Stimulated activated CD4-positive, alpha-beta T cell treated with anti-CD3 and anti-CD28 coated beads, Interleukin-4, amount 100 ng/mL, for 48 hours (primary cell): ENCODE results near the gene TSHZ2.

Experiments
- DNase-seq, 2 donors: peaks; one replicate each; pipeline ENCODE4 v3.0.0-alpha.2; 2020; ENCODE audit warnings: low read depth in 2 of 2

The TSHZ2 gene

DNA sequence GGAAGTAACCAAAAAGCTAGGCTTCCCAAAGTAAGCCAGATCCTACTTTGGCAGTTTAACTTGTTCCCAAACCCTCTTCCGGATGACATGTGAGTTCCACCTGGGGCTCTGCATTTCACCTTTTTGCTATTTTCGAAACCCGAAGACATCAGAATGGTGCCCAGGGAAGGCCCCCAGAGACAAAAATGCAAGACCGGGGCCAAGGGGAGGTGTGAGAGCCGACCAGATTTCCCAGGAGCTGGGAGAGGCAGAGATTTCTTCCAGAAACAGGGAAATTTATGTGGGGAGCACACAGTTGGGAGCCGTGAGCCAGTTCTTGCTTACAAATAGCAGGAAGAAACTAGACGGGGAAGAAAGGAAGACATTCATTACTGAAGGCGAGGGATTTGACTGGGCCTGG lies 411.8 kb downstream of the TSHZ2 start:
- DNase-seq: no peak

DNA sequence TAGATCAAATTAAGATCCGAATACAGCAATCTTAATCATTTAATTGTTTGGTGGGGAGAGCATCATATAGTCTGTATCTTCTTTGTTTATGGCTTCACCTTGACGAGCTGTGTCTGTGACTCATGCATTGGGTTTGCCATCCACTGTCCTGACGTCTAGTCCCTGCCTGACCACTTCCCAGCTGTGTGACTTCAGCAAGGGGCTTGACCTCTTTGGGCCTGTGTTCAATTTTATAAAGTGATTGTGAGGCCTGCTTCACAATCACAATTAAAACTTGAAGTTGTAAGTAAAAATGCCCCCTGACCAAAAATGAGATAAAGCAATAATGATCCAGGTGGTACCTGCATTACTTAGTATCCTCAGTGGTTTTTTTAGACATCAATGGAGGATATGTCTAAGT lies 412.2 kb downstream of the TSHZ2 start:
- no peak for DNase-seq

- DNase-seq: no peak
Observed at GRCh38 chr20:53385941-53386767, 414.0 kb downstream of the TSHZ2 start.

- peak in 1 of 2 donors; percentile 7 for DNase-seq
Observed at GRCh38 chr20:53387983-53388675, 416.0 kb downstream of the TSHZ2 start.

DNA sequence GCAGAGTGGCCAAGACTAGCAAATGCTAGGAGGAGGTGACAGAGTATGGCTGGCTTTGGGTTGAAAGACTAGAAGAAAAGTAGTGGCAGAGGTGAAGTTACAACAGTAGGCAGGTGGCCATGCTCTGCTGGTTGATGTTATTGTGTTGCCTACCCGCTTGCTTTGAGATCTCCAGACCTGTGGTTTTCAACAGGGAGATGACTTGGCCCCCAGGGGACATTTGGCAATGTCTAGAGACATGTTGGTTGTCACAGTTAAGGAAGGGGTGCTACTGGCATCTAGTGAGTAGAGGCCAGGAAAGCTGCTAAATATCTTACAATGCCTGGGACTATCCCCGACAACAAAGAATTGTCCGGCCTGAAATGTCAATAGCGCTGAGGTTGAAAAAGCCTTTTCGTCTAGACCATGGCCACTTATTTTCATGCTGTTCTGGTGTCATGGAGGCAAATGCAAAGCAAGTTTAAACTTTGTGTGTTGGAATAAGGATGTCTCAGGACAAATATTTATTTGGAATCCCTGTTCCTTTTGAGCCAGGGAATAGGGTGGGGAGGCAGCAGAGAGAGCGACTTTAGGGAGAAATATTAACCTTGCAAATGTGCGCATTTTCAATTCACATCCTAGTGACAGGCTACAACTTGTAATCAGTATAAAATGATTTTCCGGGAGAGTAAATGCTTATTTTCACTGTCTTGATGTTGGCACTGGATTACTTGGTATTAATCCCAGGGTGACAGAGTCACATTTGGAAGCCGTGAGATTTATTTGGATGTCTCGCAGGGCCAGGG lies 417.6 kb downstream of the TSHZ2 start:
- no peak for DNase-seq

- no peak for DNase-seq
Observed at GRCh38 chr20:53390770-53391169, 418.6 kb downstream of the TSHZ2 start.

DNA sequence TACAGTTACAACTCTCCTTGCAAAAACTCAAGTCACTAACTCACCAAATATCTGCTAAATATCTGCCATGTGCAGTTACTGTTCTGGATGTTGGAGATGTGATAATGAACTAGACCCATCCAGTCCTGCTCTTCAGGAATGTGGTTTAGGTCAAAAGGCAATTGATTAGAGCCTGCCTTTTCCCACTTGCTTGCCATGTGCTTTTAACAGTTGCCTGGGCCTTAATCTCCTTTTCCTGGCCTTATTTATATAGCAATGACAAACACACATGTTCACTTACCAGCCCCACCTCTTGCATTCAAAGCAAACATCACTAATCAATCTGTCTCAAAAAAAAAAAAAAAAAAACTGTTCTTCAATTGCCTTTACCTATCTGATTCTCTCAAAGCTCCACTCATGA lies 422.3 kb downstream of the TSHZ2 start:
- no peak for DNase-seq

DNA sequence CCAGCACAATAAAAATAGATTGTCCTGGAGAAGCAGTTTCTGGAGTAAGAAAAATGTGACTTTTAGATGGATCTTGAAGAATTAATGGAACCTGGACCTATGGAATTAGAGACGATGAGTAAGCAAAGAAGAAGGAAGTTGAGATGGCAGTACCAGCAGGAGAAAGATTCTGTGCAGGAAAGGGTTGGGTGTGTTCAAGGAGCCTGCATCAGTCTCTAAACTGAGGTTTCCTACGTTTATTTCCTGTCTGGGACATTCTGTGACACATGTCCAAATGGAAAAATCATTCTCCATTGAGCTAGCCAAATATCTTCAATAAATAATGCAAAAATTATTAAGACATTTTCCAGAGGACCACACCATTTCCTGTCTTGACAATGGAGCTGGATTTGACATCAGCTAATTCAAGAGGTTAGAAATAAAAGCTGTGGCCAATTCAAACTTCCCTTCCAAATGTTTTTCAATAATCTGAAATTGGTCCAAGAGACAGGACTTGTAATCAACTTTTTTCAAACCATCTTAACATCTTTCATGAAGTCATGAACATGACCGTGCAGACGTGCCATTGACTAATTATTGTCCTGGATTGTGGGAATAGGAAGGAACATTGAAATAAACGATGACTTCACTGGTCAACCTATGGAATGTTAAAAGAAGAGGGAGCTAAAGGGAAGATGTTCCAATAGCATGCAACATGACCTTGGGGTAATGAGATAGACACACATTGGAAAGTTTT lies 423.2 kb downstream of the TSHZ2 start:
- no peak for DNase-seq

DNA sequence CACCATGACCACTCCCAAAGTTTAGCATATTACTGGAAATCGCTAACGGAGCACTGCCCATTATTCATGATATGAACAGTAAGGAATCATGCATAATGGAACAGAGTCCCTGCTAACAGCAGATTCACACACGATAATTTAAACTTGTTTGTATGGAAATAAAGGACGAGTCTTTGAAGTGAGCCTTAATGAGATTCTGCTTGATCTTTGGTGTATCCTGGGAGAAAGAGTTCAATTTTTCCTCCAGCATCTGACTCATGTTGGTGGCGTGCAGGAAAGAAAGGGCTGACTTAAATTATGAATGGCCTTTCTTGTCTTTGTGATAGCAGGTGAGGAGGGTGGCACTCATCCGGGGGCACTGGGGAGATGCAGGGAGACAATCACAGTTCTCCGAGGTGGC lies 426.9 kb downstream of the TSHZ2 start:
- no peak for DNase-seq

DNA sequence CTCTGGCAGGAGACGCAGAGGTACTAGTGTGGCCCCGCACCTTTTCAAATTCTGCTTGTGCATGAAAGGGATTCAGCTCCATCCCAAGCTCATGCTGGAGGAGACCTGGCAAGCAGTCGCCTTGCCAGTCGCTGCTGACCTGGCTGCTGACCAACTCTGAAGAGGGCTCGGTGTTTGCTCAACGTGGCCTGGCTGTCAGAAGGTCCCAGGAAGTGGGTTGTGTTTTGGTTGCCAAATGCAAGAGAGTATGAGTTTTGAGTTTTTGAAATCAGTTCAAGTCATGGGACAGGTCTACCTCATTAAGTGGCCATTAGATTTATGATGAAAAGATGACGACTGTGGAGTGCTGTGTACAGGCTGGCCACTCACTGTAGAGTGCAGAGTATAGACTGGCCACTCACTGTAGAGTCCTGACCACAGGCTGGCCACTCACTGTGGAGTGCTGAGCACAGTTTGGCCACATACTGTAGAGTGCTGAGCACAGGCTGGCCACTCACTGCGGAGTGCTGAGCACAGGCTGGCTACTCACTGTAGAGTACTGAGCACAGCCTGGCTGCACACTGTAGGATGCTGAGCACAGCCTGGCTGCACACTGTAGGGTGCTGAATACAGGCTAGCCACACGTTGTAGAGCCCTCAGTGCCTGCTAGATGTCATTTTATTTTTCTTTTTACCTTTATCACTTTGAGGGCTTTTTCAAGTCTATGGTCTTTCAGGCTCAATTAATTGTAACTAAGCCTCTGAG lies 427.6 kb downstream of the TSHZ2 start:
- no peak for DNase-seq

- DNase-seq: no peak
Observed at GRCh38 chr20:53402233-53403005, 430.3 kb downstream of the TSHZ2 start.

GRCh38 chr20:53403029-53403428 lies 430.9 kb downstream of the TSHZ2 start:
- no peak for DNase-seq

DNA sequence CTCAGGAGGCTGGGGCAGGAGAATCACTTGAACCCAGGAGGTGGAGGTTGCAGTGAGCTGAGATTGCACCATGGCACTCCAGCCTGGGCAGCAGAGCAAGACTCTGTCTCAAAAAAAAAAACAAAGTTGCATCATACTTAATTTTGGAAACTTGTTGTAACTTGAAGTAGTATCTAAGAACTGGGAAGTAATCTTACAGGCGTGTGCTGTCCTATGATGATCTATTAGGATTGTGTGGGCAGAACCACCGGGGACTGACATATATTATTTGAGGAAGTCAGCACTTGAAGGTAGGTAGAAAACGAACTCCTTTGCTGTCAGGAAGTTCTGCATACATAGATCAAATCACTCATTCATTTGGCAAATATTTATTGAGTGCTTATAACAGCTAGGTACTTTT lies 433.0 kb downstream of the TSHZ2 start:
- no peak for DNase-seq

DNA sequence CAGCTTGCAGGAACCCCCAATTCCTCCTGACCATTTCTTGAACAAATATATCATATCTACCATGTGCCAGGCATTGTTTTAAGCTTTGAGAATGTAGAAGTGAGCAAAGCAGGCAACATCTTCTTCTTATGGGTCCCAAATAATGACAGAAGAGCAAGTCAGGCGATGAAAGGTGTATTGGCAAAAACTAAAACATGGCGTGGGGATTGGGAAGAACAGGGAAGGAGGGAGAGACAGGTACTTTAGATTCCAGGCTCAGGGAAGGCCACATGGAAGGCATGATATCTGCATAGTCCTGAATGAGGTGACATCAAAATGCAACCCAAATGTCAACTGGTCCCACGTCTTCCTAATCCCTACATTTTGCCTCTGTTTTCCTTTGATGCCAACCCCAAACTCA lies 434.4 kb downstream of the TSHZ2 start:
- DNase-seq: no peak

DNA sequence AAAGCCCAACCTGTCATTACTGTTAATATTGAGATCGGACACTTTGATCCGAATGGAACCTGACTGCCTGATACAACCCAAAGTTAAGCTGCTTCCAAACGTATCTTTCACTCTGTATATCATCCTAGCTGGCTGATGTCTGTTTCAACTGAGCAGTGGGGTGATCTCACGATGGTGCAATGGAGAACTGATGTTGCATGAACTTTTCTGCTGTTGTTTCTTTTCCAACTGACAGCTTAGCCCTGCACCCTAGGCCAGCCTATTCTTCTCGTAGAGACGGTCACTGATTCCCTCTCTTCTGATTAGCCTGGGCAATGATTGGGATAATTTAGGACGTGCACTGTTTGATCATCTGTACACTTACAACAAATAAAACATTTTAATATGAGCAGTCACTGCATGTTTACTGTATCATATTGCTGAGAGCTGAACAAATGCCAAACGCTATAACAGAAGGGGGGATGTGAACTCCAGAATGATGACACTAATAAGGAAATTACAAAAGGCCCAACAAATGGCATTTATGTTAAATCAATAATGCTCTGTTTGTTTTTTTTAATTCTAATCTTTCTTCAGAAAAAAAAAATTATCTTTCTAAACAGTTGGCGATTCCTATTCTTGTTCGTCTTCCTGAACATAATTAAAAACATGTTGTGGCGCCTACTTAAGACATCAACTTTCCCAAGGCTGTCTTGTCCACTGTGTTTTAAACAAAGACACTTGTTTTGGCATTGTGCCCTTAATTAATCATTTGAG lies 436.7 kb downstream of the TSHZ2 start:
- DNase-seq: no peak

GRCh38 chr20:53409447-53409717 lies 437.2 kb downstream of the TSHZ2 start:
- no peak for DNase-seq

DNA sequence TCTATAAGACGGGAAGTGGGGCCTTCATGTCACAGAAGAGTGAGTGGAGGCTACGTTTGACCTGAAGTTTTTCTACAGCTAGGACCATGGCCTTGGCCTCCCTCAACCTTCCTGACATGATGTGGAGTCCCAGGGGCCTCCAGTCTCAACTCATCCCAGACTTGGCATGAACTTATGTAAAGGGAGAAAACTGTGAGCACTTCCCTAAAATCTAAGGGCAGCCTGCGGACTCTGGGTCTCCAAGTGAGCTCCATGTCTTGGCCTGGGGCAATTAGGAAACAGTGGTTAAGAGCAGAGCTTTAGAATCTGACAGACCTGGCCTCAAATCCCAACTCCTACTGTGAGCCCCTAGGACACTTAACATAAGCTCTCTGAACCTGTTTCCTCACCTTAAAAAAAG lies 439.0 kb downstream of the TSHZ2 start:
- no peak for DNase-seq

GRCh38 chr20:53411891-53412290 lies 439.7 kb downstream of the TSHZ2 start:
- DNase-seq: no peak

GRCh38 chr20:53412577-53413185 lies 440.5 kb downstream of the TSHZ2 start:
- DNase-seq: no peak
